ENCODE results near the gene CLSTN2.

The CLSTN2 gene

DNA sequence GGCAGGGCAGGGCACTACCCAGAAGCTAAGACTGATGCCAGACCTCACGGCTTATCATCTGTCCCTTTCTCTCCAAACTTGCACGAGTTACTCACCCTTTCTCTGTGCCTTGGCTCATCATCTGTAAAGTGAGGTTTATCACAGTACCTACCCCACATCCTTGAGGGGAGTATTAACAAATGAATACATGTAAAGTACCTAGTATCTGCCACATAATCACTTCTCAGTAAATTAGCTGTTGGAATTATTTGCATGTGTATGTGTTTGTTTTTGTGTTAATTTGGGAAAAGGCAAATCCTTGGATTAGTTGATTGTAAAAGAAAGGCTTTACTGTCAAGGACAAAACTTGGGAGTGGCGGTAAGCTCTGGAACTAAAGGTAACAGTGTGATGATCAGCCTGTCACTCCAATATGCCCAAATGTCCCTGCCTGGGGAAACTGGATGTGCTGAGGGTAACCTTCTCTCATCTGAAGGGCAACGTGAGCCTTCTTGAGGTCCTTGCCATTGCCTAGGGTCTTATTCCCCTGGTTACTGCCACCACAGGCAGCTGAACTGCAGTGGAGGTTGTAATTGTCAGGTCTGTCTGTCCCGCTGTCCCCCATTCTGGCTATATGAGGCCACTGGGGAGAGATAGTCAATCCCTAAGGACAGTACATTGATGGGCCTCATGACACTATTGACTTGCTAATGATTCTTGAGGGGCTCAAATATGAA, 269.4 kb downstream of the CLSTN2 start:
- Histone ChIP-seq H3K4me3 (no peak overlapping the region), H3K27ac (no peak overlapping the region)

DNA sequence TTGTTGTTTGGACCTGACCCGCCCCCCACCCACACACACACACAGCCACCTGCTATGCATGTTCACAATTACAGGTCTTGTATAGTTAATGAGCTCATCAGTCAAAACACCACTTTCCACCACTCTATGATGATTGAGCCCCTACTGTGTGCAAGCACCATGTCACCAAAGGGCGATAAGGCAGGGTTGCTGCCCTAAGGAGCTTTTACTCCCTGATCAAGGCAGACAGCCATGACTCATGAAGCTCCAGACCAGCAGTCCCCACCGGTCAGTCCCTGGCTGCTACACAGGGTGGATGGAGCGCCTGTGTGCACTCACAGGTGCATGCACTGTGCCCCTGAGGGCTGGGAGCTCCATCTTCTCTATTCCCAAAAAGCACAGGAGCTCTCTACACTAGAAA, 270.6 kb downstream of the CLSTN2 start:
- Histone ChIP-seq H3K27ac (no peak overlapping the region), H3K4me3 (no peak overlapping the region)

DNA sequence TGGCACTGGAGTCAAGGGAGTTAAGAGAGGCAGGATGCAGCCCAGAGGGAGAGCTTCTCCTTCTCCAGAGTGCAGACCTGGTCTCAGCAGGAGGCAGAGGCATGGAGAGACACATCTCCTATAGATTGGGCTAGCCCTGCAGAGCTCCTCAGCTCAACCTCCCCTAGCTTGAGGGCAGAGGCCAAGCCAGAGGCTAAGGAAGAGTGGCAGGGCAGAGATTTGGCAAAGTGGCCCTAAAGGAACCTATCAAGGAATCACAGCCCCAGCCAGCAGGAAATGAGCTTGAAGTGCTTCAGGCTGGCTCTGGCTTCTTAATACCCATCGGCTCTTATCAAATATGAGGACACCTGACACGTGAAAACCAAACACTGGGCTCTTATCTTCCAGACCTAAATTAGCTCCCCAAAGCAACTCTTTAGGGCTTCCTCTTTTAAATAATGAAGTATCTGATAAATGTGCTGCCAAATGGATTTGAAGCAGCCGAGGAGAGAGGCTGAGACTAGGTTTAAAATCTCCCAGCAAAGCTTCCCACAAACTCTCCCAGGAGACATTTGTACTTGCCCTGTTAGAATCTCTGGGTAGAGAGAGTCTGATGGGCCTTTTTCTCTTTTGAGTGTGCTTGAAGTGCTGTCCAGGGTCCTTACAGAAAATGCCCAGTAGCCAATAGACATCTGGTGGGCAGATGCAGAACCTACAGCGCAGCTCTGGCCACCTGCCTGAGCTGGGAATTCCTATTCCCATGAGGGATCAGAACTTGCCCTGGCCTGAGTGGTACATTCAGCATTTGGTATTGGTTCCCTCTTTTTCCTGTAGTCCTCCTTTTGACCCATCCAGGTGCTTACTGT, 271.4 kb downstream of the CLSTN2 start:
- H3K27ac ChIP-seq, result no peak overlapping the region

DNA sequence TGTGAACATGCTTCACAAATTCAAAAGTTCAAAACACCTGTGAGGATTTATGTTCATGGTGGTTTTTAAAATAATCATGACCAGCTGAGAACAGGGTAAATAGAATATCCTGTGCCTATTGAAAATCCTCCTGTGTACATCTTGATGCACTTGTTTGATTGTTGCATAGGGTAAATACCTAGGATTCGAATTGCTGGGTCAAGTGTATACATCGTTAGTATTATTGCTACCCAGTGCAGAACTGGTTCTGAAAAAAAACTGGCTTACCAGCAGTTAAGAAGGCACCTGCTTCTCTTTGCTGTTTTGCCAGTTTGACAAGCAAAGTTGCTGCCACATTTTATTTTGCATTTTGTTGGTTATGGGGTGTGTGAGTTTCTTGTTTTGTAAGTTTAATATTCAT, 272.6 kb downstream of the CLSTN2 start:
- Histone ChIP-seq H3K27ac (no peak overlapping the region), H3K4me3 (no peak overlapping the region)

More for the DNA sequence above, 271.4 kb downstream of the CLSTN2 start:
- no peak overlapping the region for H3K4me3 ChIP-seq

DNA sequence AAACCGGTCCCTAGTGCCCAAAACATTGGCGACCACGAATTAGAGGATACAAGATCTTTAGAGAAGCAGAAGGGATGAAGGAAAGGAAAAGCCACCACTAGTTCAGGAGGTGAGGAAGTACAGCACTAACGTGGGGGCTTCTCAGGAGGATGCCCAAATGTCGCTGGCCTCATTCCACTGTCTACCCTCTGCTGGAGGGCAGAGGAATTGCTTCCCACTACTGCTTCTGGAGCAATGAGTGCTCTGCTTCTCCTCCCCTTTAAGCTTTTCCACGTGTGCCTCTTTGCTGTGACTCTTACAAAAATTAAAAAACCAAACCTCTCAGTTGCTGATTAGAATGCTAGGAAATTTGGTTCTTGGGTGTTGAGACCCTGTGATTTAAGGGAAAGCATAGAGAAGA, 281.3 kb downstream of the CLSTN2 start:
- Histone ChIP-seq H3K27ac (no peak overlapping the region), H3K4me3 (no peak overlapping the region)

DNA sequence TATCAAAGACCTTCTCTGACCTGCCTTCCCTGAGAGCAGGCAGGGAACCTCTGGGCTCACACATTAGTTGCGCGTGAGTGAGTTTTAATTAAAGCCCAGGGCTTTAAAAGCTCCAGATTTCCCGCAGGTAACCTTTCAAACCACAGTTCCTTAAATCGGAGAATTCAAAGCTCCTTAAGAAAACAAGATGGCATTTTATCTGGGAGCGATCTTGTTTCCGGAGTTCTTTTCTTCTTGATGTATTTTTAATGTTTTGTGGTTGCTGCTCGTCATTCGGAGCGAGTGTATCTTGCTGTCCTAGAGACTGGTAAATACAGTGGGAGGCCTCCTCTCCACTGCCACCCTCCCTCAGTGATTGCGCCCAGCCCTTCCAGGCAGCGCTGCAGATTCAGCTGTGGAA, 284.3 kb downstream of the CLSTN2 start:
- H3K4me3 ChIP-seq, result no peak overlapping the region
- H3K27ac ChIP-seq, result no peak overlapping the region

DNA sequence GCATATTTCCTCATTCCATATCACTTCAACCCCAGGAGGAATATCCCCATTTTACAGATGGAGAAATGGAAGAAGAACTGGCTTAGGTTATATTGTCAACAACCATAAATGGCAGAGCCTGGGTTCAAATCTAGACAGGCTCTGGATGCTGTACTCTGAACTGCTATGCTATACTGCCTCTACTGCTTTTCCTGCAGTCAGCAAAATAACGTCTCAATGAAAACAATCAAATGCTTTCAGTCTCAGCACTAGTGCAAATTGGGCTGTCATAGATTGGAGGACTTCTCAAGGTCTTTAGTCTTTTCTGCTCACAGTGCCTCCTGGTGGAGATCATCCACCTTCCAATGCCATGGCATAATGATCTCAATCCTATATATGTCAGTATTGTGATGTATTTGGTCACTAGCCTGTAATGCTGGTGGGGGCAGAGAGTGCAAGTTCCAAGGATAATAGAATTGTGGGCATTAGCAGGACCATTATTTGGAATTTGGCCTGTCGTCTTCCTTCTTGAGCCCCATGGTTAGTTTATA, 285.0 kb downstream of the CLSTN2 start:
- no peak overlapping the region for H3K4me3 ChIP-seq

DNA sequence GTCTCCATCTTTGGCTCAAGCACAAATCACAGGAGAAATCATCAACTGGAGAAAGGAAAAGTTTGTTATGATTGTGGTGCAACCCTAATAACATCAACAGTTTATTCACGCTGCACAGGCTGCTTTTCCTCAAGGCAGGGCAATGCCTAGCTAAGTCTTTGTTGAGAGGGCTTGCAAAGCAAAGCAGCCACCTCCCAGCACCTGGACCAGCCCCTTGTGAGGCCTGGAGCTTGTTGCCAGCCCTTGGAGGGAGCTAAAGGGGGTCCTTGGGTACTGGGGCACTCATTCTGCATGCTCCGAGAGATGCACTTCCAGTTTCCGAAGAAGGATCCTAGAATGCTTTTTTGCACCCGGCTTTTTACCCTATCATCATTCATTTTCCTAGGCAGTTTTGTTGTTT, 288.2 kb downstream of the CLSTN2 start:
- Histone ChIP-seq H3K27ac (no peak overlapping the region), H3K4me3 (no peak overlapping the region)

More for the DNA sequence above, 285.0 kb downstream of the CLSTN2 start:
- H3K27ac ChIP-seq, result no peak overlapping the region

DNA sequence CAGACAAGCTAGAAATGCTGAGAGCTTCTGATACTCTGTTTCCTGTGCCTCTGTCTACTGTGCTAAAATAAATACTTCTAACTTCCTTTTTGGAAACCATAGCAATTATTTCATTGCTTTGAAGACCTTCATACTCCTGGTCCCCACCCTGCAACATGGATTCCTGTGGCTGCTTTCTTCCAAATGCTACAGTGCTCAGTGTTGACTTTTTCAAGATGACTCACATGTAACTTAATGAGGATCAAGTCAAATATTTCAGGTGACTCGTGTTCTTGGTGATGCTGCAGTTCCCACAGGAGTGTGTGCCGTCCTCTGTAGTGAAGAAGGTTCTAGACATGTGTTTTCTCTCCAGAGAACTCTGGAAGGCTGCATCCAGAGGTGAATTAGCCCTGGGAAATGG, 288.6 kb downstream of the CLSTN2 start:
- H3K4me3 ChIP-seq, result no peak overlapping the region
- no peak overlapping the region for H3K27ac ChIP-seq

DNA sequence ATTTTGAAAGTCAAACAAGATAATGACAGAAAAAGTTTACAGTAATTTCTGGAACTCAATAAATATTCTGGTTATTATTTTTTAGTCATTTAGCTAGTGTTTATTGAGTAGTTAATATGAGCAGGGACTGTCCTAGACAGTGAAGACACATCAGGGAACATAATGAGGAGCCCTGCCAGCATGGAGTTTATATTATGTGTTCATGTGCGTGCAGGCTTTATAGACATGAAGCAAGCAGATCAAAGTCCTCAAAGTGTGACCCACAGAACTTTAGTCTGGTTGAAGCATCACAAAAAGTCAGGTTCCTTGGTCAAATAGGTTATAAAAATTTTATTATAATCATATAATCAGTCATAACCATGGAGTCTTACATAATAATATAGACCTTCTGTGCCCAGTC, 289.3 kb downstream of the CLSTN2 start:
- Histone ChIP-seq H3K4me3 (no peak overlapping the region), H3K27ac (no peak overlapping the region)

DNA sequence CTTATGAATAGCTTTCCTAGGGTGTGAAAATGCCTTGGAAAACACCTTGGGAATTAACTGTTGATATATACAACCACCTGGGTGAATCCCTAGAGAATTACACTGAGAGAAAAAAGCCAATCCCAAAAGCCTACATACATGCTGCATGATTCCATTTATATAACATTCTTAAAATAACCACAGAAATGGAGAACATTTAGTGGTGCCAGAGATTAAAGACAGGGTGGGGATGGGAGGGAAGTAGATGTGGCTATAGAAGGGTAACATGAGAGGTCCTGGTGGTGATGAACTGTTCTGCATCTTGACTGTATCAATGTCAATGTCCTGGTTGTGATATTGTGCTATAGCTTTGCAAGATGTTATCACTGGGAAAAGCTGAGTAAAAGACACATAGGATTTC, 291.0 kb downstream of the CLSTN2 start:
- Histone ChIP-seq H3K4me3 (no peak overlapping the region), H3K27ac (no peak overlapping the region)

DNA sequence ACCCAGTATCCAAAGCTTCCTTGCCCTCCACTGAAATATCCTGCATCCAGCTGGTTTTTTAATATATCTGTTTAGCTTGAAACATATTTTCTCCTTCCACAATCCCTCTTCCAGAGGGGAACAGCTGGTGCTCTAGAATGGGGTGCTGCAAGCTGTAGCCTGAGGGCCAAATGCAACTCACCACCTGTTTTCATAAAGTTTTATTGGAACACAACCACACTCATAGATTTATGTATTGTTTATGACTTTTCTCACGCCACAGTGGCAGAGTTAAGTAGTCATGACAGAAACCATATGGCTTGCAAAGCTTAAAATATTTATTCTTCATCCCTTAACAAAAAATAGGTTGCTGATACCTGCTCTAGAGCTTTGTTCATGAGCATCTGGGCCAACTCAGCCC, 298.7 kb downstream of the CLSTN2 start:
- no peak overlapping the region for H3K27ac ChIP-seq
- no peak overlapping the region for H3K4me3 ChIP-seq

DNA sequence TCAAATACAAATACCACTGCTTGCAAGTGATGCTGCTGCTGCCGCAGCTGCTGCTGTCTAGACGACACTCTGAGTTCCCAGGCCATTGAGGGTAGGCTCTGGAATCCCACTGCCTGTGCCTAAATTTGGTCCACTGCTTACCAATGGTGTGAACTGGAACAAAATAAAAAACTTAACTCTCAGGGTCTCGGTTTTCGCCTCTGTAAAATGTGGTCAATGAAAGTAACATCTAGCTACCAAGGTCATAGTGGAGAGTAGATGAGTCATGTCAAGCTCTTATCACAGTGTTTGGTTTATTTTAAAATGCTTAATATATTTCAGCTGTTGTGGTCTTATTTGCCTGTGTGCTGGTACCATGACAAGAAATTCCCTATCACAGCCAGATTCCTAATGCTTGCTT, 299.3 kb downstream of the CLSTN2 start:
- no peak overlapping the region for H3K27ac ChIP-seq
- H3K4me3 ChIP-seq, result no peak overlapping the region

DNA sequence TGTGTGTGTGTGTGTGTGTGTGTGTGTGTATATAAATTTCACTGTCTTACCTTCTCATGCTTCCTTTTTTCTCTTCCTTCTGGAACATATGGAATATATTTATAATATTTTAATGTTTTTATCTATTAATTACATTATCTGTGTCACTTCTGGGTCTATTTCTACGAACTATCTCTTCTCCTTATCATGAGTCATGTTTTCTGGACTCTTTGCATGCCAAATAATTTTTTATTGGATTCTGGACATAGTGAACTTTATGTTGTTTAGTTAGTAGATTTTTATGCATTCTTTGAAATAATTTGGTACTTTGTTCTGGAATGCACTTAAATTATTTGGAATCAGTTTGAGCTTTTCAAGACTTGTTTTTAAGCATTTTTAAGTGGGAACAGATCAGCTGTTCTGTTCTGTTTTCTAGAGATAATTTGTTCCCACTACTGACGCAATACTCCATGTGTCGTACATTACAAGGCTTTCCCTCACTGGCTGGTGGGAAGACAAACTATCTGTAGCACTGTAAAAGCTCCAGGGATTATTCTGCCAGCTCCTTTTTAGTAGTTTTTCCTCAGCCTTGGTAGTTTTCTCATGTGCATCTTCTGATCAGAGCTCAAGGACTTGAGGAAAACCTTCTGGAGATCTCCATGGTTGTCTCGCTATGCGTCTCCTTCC, 302.0 kb downstream of the CLSTN2 start:
- no peak overlapping the region for H3K27ac ChIP-seq
- no peak overlapping the region for H3K4me3 ChIP-seq

DNA sequence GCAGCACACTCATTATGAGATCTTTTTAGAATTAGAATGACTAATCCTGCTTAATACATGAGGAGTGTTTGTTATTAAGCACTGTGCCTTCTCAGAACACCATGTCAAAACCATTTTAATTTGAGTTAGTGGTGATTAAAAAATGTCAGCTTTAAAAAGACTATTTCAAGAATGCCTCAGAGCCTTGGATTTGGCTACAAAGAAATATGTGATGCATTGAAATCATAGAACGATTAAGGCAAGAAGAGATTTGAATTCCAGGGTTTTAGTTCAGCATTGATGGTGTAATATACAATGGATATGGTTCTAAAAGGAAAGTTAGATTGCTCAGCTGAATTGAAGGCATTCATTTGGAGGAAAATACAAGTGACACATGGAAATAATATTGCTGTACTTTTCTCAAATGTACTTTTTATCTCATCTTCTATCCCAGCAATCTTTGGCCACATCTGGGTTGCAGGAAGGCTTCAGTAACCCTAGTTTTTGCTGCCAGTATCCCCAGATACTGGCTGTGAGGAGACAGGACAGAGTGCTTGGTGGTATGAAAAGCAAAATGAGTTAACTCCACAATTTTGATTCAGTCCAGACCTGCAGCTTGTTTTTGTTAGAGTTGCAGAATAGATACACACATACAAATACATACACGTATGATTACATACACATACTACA, 303.8 kb downstream of the CLSTN2 start:
- H3K27ac ChIP-seq, result no peak overlapping the region
- H3K4me3 ChIP-seq, result no peak overlapping the region

DNA sequence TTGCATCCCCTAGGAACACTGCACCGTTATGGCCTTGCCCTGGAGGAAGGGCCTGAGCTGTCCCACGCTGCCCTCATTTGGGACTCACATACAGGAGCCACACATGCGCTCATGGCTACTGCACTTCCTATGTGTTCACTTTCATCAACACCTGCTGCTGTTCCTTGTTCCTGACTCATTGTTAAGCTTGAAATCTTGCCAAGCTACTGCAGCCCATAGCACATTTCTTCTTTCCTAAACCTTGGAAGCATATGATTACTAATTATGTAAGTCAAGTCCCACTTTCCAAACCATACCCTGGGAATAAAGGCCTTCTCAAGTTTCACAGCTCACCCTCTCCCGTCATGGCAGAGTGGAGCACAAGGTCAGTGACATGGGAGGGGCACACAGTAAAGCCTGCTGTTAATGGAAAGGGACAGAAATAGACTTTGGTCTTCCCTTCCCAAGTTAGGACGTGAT, 307.9 kb downstream of the CLSTN2 start:
- H3K27ac ChIP-seq, result no peak overlapping the region
- no peak overlapping the region for H3K4me3 ChIP-seq

DNA sequence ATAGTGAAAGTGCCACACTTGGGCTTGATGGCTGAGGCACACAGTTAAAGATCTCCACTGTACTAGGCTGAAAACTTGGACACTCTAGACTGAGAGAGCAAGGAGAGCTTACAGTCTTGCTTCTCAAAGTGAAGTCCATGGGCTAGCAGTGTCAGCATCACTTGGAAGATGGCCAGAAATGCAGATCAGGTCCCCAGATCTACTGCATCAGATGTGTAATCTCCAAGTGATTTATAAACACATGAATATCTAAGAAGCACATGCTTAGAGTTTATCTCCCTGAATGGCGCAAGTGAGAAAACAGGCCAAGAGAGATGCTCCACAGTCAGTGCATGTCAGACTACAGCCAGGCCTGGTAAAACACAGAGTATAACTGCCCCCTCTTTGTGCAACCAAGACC, 308.6 kb downstream of the CLSTN2 start:
- no peak overlapping the region for H3K27ac ChIP-seq
- H3K4me3 ChIP-seq, result no peak overlapping the region

DNA sequence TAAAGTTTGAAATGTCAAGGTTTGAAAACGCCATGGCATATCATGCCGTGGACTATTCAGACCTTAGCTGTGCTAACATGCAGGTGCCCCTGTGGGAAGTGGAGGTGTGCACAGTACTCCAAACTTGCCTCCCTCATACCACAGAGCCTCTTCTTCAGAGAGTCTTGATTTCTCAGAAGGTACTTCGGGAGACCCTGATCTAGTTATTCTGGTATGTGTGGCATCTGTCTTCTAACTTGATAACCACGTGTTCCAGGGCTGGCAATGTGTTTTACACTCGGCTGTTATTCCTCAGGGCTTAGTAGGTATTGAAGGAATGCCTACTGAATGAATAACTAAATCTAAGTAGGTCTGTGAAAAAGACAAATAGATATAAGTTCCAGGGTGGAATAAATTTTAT, 309.9 kb downstream of the CLSTN2 start:
- no peak overlapping the region for H3K4me3 ChIP-seq

DNA sequence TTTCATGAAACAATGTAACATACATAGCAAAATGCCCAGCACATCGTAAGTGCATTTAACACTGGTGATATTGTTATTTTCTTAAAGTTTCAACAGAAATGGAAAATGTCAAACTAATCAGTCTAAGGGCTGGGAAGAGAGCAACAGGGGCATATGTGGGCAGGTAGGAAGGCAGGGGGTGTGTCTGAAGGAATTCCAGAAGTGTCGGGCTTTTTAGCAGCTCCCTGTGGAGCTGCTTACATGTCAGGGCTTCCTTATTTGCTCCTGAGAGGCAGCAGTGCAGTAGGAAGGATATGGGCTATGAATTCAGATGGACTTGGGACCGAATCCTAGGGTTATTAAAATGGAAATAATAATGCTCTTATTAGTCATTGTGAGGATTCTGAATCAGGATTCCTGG, 311.6 kb downstream of the CLSTN2 start:
- H3K4me3 ChIP-seq, result no peak overlapping the region
- H3K27ac ChIP-seq, result no peak overlapping the region

More for the DNA sequence above, 309.9 kb downstream of the CLSTN2 start:
- H3K27ac ChIP-seq, result no peak overlapping the region

DNA sequence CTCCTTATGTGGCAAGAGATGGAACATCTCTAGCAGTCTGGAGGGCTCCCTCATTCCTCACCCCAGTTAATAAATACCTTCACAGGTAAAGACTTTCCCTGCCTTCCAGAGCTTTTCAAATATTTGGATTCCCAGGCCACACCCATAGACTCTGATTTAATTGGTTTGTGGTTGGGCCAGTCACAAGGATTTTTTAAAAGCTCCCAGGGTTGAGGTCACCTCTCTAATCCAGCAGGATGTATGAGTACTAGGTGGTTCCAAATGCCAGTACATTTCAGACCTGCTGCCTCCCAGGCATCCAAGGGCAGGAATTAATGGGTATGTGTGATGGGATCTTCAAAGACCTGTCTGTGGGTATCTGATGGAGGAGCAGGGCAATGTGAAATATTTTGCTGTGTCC, 312.8 kb downstream of the CLSTN2 start:
- no peak overlapping the region for H3K27ac ChIP-seq
- H3K4me3 ChIP-seq, result no peak overlapping the region

All from skin epidermis (tissue), 12 donors.